OCI-LY3 (cell line): ENCODE data around the gene PILRB.
"Not testable (repeated sequence)": the region's sequence is repeated elsewhere in the genome, so short reads cannot be mapped to it uniquely, and the experiment has no call there.

Experiments used
- H2AFZ ChIP-seq: fragments of 200-600, 300-600 bp; shearing (Covaris generic); 2 replicates; pipeline ENCODE4 v1.6.0; 2014; ENCODE audit warnings: antibody characterized with exemption, low read depth, low read length
- H3K27ac ChIP-seq: fragments of 200-600, 300-600 bp; sonication (generic); 2 replicates; pipeline ENCODE4 v1.5.1; 2014; ENCODE audit warnings: mild to moderate bottlenecking, low read length, moderate library complexity, mixed read lengths
- H3K27me3 ChIP-seq: fragments of 200-600, 300-600 bp; sonication (generic); 2 replicates; pipeline ENCODE4 v1.6.1; 2014; ENCODE audit warnings: low read depth, low read length, mixed read lengths
- H3K36me3 ChIP-seq: fragments of 200-600, 300-600 bp; sonication (generic); replicated peaks from 2 replicates; pipeline ENCODE3; 2014; ENCODE audit warnings: low read depth, low read length, mixed read lengths
- H3K4me1 ChIP-seq: fragments of 300-600, 200-600 bp; sonication (generic); 2 replicates; pipeline ENCODE4 v1.6.1; 2014; ENCODE audit warnings: low read length, mixed read lengths
- H3K4me2 ChIP-seq: fragments of 200-600, 300-600 bp; sonication (generic); 2 replicates; pipeline ENCODE4 v1.6.1; 2014; ENCODE audit warnings: low read length, mixed read lengths
- H3K4me3 ChIP-seq: fragments of 300-600, 200-600 bp; sonication (generic); 2 replicates; pipeline ENCODE4 v1.5.1; 2014; ENCODE audit warnings: antibody characterized with exemption, mild to moderate bottlenecking, low read length, moderate library complexity
- H3K79me2 ChIP-seq: fragments of 300-600, 200-600 bp; shearing (Covaris generic); 2 replicates; pipeline ENCODE4 v1.6.1; 2014; ENCODE audit warnings: mild to moderate bottlenecking, low read length, mixed read lengths
- H3K9ac ChIP-seq: fragments of 300-600, 200-600 bp; shearing (Covaris generic); 2 replicates; pipeline ENCODE4 v1.6.0; 2014; ENCODE audit warnings: mild to moderate bottlenecking, low read length, moderate library complexity
- H3K9me3 ChIP-seq: fragments of 200-600, 300-600 bp; shearing (Covaris generic); 2 replicates; pipeline ENCODE4 v1.6.1; 2014; ENCODE audit warnings: low read length, mixed read lengths; ENCODE audit not compliant: insufficient read depth
- H4K20me1 ChIP-seq: fragments of 200-600, 300-600 bp; sonication (generic); 2 replicates; pipeline ENCODE4 v1.6.1; 2016; ENCODE audit warnings: low read length, mixed read lengths; ENCODE audit not compliant: insufficient read depth
- CTCF ChIP-seq: fragments of 200-600, 300-600 bp; sonication (generic); IDR thresholded peaks from 2 replicates; pipeline ENCODE4 v1.5.1; 2014; ENCODE audit warnings: antibody characterized with exemption, low read length, low read depth
- EZH2phosphoT487 ChIP-seq: fragments of 200-600 bp; shearing (Covaris generic); IDR thresholded peaks from 2 replicates; pipeline ENCODE4 v1.6.1; 2018; ENCODE audit warnings: antibody characterized with exemption, mixed run types, low read depth

PILRB gene

DNA sequence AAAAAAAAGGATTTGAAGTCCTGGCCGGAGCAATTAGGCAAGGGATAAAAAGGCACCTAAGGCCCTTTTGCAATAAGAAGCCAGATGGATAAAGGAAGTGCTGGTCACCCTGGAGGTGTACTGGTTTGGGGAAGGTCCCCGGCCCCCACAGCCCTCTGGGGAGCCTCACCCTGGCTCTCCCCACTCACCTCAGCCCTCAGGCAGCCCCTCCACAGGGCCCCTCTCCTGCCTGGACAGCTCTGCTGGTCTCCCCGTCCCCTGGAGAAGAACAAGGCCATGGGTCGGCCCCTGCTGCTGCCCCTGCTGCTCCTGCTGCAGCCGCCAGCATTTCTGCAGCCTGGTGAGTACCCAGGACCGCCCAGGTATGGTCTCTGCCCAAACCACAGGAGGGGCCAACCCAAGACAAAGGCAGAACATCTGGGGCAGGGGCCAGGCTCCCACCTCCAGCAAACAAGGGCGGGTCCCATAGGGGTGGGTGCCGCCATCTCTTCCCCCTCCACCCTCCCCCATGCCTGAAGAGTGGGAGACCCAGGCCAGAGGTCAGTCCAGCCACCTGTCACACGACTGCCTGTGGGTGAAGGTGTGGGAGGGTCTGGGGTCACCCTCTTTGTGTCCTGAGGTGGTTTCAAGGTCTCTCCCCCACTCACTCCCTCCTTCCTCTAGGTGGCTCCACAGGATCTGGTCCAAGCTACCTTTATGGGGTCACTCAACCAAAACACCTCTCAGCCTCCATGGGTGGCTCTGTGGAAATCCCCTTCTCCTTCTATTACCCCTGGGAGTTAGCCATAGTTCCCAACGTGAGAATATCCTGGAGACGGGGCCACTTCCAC lies at the start of gene PILRB:
TSS of gene PILRB (plus strand) at position 91 of the 830 bp plus-strand sequence. CDS start at position 277, 186 bp downstream.
- Histone ChIP-seq H3K9me3 (no peaks in the 10 kb centered on the region), H3K4me2 (peak within 1 kb of the TSS; percentile 38), H3K27me3 (no peaks in the 10 kb centered on the region), H3K36me3 (peaks cover 48% of the 10 kb centered on the region), H3K27ac (no peak within 1 kb of the TSS), H2AFZ (no peak within 1 kb of the TSS), H3K4me1 (peaks cover 11% of the 10 kb centered on the region), H4K20me1 (no peaks in the 10 kb centered on the region), H3K79me2 (no peaks in the 10 kb centered on the region), H3K4me3 (peak within 1 kb of the TSS; percentile 25; the same call in 1 of the 2 replicates), H3K9ac (peak within 1 kb of the TSS; percentile 39; the same call in 1 of the 2 replicates)
- no peak for TF ChIP-seq EZH2phosphoT487
- TF ChIP-seq CTCF: peak; percentile 43

DNA sequence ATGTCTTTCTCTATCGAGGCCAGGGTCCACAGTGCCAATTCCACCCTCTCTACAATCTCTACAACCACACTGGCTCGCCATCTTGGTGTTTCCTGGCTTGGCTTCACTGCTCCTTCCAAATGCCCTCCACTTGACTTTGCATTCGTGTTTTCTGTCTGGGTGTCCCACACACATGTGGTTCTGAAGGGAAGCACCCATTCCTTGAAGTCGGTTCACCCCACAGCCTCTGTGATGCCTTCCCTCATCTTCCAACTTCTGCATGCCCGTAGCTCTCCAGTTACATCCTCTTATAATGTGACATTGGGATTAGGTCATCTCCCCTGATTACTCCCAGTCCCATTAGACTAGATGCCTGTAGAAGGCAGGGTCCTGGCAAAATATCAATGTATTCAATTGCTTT lies 39.6 kb upstream of the PILRB start:
- not testable (repeated sequence) for H3K27ac ChIP-seq, H3K4me3 ChIP-seq, H3K9ac ChIP-seq

GRCh38 chr7:100321648-100322047 lies 36.3 kb upstream of the PILRB start:
- not testable (repeated sequence) for H3K36me3 ChIP-seq, H3K9me3 ChIP-seq, H3K4me3 ChIP-seq, H2AFZ ChIP-seq, H3K27me3 ChIP-seq, H3K27ac ChIP-seq, H3K79me2 ChIP-seq, H3K4me2 ChIP-seq, H4K20me1 ChIP-seq, H3K9ac ChIP-seq, H3K4me1 ChIP-seq

More for the DNA sequence above, 39.6 kb upstream of the PILRB start:
- H3K4me1 ChIP-seq, H3K79me2 ChIP-seq, H2AFZ ChIP-seq, H3K9me3 ChIP-seq, H3K4me2 ChIP-seq, H3K36me3 ChIP-seq, H3K27me3 ChIP-seq, H4K20me1 ChIP-seq: not testable (repeated sequence)

DNA sequence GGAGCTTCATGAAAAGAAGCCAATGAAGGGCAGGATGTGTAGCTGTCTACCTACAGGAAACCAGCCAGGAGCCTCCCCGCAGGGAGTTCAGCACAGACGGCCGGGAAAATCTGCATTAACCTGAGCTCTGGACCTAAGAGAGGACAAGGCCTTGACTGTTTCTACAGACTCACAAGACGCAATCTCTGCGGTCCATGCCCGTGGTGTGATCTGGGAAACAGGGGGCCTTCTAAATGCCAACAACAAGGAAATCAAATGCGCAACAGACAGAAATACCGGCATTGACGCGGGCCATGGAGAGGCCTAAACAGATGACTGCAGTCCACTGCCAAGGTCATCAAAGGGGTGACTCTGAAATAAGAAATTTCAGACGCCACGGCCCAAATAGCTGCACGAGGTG lies 33.7 kb upstream of the PILRB start:
- H2AFZ ChIP-seq, H3K9me3 ChIP-seq, H3K4me1 ChIP-seq, H3K4me2 ChIP-seq, H3K4me3 ChIP-seq, H3K27ac ChIP-seq, H3K27me3 ChIP-seq, H3K36me3 ChIP-seq, H4K20me1 ChIP-seq, H3K9ac ChIP-seq, H3K79me2 ChIP-seq: not testable (repeated sequence)

- not testable (repeated sequence) for H2AFZ ChIP-seq, H3K36me3 ChIP-seq, H3K79me2 ChIP-seq, H3K9me3 ChIP-seq, H3K4me3 ChIP-seq, H4K20me1 ChIP-seq, H3K4me1 ChIP-seq, H3K9ac ChIP-seq, H3K27ac ChIP-seq, H3K27me3 ChIP-seq, H3K4me2 ChIP-seq
These were observed 32.2 kb upstream of the PILRB start for GRCh38 chr7:100325671-100326070.

DNA sequence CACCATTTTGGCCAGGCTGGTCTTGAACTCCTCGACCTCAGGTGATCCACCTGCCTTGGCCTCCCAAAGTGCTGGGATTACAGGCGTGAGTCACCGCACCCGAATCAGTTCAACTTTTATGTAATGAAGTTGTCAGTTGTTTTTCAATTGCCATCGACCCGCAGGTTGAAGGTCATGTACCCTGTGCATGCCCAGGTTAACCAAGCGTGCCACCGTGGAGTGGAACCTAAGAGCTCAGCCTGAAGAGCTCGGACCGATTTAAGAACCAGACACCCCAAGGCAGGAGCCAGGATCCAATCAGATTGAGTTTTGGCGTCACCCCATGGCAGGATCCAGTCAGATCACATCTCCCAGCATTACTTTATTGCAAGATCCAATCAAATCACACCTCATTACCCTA lies 31.0 kb upstream of the PILRB start:
- not testable (repeated sequence) for H3K9me3 ChIP-seq, H3K79me2 ChIP-seq, H3K36me3 ChIP-seq, H3K9ac ChIP-seq, H3K27me3 ChIP-seq, H3K27ac ChIP-seq, H3K4me3 ChIP-seq, H3K4me1 ChIP-seq, H2AFZ ChIP-seq, H4K20me1 ChIP-seq, H3K4me2 ChIP-seq

GRCh38 chr7:100335566-100336466 lies 22.1 kb upstream of the PILRB start:
- Histone ChIP-seq H3K4me2 (peak overlapping the region; percentile 60; the same call in 1 of the 2 replicates), H3K79me2 (peaks cover 28% of the 10 kb centered on the region), H3K27ac (peak overlapping the region; percentile 79), H3K4me3 (peak overlapping the region; percentile 92), H3K9ac (peak overlapping the region; percentile 73)
- not testable (repeated sequence) for H2AFZ ChIP-seq, H3K36me3 ChIP-seq, H3K27me3 ChIP-seq, H3K9me3 ChIP-seq, H3K4me1 ChIP-seq, H4K20me1 ChIP-seq

DNA sequence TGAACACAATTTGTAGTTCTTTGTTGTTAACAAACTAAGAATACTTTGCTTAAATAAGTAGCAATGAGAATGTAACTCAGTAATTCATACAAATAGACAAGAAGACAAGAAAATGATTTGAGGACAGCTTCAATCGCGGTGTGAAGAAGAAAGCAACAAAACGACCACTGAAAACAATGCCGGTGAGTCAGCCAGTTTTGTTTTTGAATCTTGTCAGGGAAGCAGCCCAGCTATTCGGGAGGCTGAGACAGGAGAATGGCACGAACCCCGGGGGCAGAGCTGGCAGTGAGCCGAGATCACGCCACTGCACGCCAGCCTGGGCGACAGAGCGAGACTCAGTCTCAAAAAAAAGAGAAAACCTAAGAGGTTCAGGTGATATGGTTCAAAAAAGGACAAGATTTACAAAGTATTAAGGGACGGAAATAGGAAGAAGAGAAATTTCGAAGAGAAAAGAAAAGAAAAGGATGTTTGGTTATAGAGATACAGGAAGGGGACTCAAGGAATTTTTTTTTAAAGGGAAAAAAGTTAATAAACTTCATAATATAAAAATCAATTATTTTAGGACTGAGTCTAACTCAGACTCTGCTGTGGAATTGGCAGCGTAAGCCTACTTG lies 19.7 kb upstream of the PILRB start:
- H3K36me3 ChIP-seq, H3K9me3 ChIP-seq, H3K4me3 ChIP-seq, H3K9ac ChIP-seq, H3K4me2 ChIP-seq, H3K27me3 ChIP-seq, H3K4me1 ChIP-seq, H2AFZ ChIP-seq, H3K27ac ChIP-seq, H4K20me1 ChIP-seq: not testable (repeated sequence)
- H3K79me2 ChIP-seq: peaks cover 47% of the 10 kb centered on the region
